CMK (cell line): ENCODE results near the gene DLX3.

Experiments
- DNase-seq: peaks from one replicate; pipeline ENCODE4 v3.0.0-alpha.2; 2010; ENCODE audit warnings: low read depth

Gene DLX3

DNA sequence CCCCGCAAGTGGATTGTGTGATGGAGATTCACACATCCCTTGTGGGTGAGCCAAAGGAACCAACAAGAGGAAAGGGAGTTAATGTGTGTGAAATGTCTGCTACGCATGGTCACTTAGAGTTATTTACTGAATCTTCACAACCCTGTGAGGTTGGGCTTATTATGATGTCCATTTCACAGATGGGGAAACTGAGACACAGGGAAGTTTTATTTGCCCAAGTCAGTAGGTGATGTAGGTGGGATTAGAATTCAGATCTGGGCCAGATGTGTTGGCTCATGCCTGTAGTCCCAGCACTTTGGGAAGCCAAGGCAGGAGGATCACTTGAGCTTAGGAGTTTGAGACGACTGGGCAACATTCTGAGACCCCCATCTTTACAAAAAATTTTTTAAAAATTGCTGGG lies 37.7 kb downstream of the DLX3 start:
- no peak for DNase-seq

DNA sequence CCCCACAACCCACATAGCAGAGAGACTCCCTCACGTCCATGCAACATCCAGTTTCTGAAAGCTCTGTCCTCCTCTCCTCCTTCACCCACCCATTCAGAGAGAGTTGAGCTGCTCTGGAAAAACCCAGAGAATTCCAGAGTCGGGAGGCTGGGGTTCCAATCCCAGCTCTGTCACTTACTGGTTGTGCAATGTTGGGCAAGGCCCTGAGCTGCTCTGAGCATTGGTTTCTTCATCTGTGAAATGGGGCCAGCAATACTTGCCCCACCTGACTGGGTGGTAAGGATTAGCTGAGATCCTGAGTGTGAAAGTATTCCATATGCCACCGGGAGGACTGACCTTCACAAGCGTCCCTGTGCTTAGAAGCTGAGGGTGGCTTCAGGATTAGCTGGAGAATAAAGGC lies 38.2 kb downstream of the DLX3 start:
- no peak for DNase-seq

DNA sequence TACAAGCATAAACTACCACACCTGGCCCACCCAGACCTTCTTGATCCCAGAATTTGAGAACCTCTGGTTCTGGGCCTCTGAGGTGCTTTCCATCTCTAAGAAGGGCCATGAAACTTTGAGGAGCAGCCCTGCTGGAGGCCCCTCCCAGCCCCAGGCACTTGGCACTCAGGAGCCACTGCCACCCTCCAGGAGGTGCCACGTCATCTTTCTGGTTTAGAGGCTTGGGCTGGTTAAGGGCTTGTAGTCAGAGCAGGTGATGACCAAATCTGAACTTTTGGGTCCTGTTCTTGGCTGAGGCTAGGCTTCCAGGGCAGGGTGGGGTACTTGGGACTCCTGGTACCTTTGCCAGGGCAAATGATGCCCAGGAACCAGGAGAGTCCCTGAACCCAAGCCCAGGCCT lies 39.9 kb downstream of the DLX3 start:
- no peak for DNase-seq

DNA sequence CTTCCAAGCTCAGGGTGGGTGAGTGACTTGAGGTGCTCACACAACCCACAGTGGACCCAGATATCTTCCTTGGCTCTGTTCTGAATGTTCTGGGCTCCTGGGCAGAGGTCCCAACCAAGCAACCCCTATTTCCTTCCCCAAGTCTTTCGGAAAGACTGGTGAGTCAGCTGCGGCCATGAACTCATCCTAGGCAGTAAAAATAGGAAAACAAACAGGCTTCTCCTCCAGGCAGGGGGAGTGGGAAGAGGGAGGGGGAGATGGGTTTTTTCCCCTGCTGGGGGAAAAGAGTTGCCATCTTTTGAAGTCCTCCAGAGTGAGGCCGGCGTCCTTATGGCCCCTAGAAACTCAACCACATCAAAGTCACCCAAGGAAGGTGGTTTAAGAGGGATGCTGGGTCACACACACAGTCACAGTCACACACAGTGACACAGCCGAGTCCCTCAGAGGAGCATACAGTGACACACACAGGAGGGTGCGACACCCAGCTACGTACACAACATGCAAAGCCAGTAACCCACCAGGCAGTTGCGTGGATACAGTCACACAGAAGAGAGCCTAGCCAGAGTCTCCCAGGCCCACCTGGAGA lies 42.0 kb downstream of the DLX3 start:
- DNase-seq = no peak

DNA sequence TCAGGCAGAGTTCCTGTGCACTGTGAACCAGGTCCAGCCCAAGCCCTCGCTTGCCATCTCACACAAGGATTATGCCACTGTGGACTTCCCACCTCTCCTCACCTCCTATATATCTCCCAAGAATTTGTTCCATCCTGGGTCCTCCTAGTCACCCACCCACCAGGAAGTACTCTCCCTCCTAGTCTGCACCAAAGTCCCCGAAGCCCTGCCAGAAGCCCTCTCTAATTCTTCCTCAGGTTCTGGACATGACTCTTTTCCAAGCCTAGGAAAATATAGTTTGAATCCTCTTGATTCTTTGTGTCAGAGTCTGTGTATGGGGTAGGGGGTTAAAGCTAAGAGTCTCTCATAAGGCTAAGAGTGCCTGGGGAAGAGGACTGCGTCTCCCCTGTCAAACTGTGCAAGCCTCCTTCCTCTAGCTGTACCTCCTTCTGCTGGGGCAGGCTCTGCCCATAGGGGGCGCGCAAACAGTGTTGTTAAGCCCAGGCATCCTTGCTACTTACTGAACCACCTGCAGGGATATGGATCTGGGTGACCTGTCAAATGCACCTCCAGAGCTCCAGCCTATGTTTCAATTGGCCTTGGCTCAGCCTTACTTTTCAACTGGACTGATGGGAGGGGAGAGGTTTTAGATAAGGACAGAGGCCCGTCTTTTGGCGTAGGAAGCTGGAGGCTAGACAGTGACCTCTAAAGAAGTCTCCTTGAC lies 42.7 kb downstream of the DLX3 start:
- peak; percentile 44 for DNase-seq

DNA sequence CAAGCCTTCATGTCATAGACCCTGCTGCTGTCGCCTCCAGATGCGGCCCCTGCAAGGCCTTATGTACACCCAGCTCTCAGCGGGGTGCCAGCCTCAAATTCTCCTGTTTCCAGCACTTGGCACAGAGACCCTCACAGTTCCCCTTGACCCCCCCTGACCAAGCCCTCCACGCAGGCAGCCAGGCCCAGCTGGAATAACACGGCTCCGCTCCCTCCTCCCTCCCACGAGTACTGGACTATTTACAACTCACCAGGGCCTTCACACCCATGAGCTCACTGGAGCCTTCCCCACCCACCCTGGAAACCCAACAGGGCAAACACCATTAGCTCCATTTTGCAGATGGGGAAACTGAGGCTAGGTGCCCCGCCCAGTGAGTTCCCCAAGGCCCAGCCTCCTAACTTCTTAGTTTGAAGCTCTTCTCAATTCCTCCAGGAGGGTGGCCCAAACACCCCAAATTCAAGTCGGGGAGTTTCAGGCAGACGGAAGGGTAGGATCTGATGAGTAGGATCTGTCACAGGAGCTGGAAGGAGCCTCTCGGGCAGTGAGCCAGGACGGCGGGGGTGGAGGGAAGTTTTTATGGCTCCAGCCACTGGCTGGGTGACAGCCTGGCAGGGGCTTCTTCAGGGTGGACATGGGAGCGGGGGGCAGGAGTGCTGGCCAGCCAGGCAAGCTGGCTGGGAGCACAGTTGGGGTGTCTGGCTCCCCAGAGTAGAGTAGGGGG lies 43.5 kb downstream of the DLX3 start:
- no peak for DNase-seq

DNA sequence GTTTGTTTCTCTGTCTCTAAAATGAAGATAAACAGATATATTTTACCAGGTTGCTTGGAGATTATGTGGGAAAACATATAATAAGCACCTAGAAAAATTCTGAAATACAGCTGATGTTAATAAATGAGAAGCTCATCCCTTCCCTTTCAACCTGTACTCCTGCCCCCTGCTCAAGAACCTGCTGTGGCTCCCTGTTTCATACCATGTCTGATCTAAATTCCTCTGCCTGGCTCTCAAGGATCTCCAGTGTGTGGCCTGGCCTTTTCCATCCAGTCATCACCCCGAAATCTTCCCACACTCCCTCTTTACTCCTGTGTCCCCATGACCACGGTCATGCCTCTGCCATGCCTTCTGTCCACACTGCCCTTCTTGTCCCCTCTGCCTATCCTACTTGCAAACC lies 45.4 kb downstream of the DLX3 start:
- DNase-seq = no peak

DNA sequence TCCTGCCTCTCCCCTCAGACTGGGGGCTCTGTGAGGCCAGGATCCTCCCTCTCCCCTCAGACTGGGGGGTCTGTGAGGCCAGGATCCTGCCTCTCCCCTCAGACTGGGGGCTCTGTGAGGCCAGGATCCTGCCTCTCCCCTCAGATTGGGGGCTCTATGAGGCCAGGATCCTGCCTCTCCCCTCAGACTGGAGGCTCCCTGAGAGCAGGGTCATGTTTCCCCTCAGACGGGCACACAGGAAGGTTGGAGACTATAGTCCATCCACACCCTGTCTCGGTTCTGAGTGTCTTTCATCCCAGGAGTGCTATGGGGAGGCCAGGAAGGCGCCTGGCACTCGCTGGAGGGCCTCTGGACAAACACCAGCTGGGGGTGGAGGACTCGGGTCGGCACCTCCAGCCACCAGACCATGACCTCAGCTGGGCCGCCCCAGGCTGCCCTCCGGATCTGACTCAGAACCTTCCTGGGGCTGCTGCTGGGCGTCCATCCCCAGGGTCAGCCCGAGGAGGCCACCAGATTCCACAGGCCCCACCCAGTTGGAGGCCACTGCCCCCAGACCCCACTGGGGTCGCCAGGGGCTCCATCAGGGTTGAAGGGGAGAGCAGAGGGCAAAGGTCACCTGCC lies 48.0 kb downstream of the DLX3 start:
- no peak for DNase-seq

DNA sequence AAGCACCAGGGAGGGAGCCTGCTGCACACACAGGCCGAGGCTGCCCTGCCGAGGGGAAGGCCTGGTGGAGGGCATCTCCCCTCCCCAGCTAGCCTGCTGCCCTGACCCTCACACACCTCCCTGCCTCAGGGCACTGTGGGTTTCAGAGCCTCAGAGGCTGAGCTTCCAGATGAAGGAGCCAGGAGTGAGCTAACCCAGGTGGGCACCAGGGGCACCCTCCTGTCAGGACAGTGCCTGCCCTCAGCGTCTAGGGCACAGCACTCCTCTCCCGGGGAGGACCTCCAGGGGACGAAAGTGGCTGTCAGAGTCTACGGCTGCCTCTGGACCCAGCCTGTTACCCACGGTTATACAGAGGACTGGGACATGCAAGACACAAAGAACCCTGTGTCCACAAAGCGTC lies 48.8 kb downstream of the DLX3 start:
- no peak for DNase-seq

DNA sequence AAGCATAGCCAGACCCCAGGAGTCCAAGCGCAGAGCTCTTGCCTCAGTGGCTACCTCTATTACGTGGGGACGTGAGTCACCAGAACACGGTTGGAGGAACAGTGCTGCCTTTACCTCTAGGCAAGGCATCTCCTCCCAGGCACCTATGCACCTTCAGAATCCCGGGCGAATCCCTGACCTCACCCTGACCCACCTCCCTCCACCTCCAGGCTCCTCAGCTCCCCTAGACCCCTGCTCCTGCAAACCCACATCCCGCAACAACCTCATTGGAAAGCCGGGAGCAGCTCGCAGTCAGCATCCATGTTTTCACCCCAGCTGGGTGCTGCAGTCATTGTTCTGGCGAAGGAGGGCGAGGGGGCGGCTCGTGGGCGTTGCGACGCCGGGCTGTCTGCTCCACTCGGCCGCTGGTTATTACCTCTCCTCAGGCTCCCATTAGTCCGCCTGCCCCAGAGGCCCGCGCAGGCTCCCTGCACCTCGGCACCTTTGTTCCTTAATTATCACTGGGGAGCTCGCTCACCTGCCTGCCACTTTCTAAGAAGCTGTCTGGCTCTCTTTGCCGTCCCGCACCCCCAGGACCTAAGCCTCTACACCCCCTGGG lies 50.7 kb downstream of the DLX3 start:
- DNase-seq = no peak

DNA sequence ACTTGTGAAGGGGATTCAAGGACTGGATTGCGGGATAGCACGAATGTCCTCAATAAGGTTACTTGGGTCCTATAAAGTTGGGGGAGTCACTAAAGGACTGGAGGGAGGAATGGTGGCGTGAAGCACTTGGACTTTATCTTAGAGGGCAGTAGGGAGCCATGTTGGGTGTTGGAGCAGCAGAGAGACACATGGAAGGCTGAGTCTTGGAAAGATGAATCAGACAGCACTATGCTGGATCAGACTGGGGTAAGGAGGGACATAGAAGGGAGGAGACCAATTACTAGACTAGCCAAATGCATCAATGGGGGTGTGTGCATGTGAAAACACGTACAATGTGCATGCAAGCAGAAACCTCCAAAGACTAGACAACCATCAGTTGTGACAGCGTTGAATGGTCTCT lies 52.1 kb downstream of the DLX3 start:
- no peak for DNase-seq

DNA sequence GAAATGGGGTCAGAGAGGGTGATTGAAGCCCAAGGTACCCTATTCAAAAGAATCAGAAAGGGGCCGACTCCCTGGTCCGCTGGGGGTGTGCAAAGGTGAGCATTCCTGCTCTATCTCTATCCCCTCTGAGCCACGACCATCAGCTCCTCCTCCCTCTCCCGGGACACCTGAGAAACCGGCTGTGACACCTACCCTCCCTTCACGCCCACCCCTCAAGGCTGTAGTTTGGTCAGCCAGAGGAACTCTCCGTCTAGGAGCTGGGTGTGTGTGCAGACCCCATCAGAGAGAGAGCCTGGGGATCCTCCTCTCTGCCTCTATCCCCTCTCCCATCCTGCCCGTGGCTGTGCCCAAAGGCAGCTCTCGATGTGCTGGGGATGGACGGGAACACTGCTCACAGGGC lies 53.6 kb downstream of the DLX3 start:
- DNase-seq = no peak
